ENCODE results near the gene WDFY2.
"Not testable (repeated sequence)": the region's sequence is repeated elsewhere in the genome, so short reads cannot be mapped to it uniquely, and the experiment has no call there.

The WDFY2 gene

GRCh38 chr13:51583875-51584730, at the start of gene WDFY2:
TSS of gene WDFY2 (plus strand) at chr13:51584462. CDS start at chr13:51584688, 226 bp downstream.
- FAIRE-seq: peak; percentile 99

- no peak for FAIRE-seq
Observed at GRCh38 chr13:51538591-51539179, 45.6 kb upstream of the WDFY2 start.

- FAIRE-seq: no peak
Observed at GRCh38 chr13:51539887-51540286, 44.4 kb upstream of the WDFY2 start.

GRCh38 chr13:51541037-51541436, 43.2 kb upstream of the WDFY2 start:
- no peak for FAIRE-seq

GRCh38 chr13:51541809-51542258, 42.4 kb upstream of the WDFY2 start:
- FAIRE-seq: no peak

GRCh38 chr13:51542346-51543242, 41.7 kb upstream of the WDFY2 start:
- FAIRE-seq: no peak

- not testable (repeated sequence) for FAIRE-seq
Observed at GRCh38 chr13:51545446-51545845, 38.8 kb upstream of the WDFY2 start.

- no peak for FAIRE-seq
Observed at GRCh38 chr13:51547425-51548176, 36.7 kb upstream of the WDFY2 start.

GRCh38 chr13:51549050-51549449, 35.2 kb upstream of the WDFY2 start:
- FAIRE-seq: no peak

- FAIRE-seq: no peak
Observed at GRCh38 chr13:51549593-51549992, 34.7 kb upstream of the WDFY2 start.

- no peak for FAIRE-seq
Observed at GRCh38 chr13:51550151-51550550, 34.1 kb upstream of the WDFY2 start.

GRCh38 chr13:51551416-51551815, 32.8 kb upstream of the WDFY2 start:
- FAIRE-seq: no peak

- no peak for FAIRE-seq
Observed at GRCh38 chr13:51552027-51552426, 32.2 kb upstream of the WDFY2 start.

GRCh38 chr13:51553531-51553930, 30.7 kb upstream of the WDFY2 start:
- no peak for FAIRE-seq

GRCh38 chr13:51556740-51557139, 27.5 kb upstream of the WDFY2 start:
- no peak for FAIRE-seq

- no peak for FAIRE-seq
Observed at GRCh38 chr13:51557438-51557837, 26.8 kb upstream of the WDFY2 start.

GRCh38 chr13:51557875-51558612, 26.2 kb upstream of the WDFY2 start:
- FAIRE-seq: no peak

- no peak for FAIRE-seq
Observed at GRCh38 chr13:51559946-51560735, 24.1 kb upstream of the WDFY2 start.

- FAIRE-seq: no peak
Observed at GRCh38 chr13:51562011-51562671, 22.1 kb upstream of the WDFY2 start.

GRCh38 chr13:51564252-51564651, 20.0 kb upstream of the WDFY2 start:
- no peak for FAIRE-seq
